GM12875 (cell line): ENCODE results near the gene XK.

ENCODE experiments used
- H3K4me3 ChIP-seq: one replicate; pipeline ENCODE4 v1.5.1; 2011; ENCODE audit warnings: low read depth, low read length, control low read depth
- TF ChIP-seq, protein P1 (sequence below): IDR thresholded peaks from 2 replicates; pipeline ENCODE4 v1.5.1; 2011; ENCODE audit warnings: low read depth, mild to moderate bottlenecking, control low read depth, inconsistent platforms, low read length, moderate library complexity, borderline replicate concordance; ENCODE audit not compliant: insufficient read depth

The XK gene

GRCh38 chrX:37692918-37693317 lies 7.3 kb downstream of the XK start:
- TF ChIP-seq, protein P1, sequence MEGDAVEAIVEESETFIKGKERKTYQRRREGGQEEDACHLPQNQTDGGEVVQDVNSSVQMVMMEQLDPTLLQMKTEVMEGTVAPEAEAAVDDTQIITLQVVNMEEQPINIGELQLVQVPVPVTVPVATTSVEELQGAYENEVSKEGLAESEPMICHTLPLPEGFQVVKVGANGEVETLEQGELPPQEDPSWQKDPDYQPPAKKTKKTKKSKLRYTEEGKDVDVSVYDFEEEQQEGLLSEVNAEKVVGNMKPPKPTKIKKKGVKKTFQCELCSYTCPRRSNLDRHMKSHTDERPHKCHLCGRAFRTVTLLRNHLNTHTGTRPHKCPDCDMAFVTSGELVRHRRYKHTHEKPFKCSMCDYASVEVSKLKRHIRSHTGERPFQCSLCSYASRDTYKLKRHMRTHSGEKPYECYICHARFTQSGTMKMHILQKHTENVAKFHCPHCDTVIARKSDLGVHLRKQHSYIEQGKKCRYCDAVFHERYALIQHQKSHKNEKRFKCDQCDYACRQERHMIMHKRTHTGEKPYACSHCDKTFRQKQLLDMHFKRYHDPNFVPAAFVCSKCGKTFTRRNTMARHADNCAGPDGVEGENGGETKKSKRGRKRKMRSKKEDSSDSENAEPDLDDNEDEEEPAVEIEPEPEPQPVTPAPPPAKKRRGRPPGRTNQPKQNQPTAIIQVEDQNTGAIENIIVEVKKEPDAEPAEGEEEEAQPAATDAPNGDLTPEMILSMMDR, result no peak
- H3K4me3 ChIP-seq, result no peak overlapping the region

DNA sequence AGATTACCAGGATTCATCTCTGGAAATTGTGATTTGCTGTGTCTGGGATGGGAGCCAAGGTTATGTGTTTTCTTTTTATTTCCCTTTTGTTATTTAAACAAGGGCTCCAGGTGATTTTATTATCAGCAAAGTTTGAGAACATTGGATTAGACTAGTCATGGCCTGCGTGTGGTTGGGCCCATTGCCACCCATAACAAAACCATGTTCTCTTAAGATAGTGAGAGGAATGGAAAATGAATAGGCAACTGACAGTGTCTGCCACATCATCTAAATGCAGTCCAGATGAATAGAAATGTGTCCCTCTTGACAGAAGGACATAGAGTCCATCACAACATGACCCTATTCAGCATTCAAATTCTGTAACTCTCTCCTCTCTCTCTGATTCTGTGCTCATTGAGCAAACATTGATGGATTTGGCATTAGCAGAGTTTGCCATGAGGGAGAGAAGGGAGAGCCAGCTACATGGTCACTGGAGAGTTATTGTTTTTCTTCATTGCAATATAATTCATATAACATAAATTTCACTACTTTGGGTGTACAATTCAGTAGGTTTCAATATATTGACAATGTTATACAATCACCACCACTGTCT lies 11.7 kb downstream of the XK start:
- no peak overlapping the region for H3K4me3 ChIP-seq
- TF ChIP-seq, protein P1, result no peak

GRCh38 chrX:37701588-37701987 lies 16.0 kb downstream of the XK start:
- no peak overlapping the region for H3K4me3 ChIP-seq
- TF ChIP-seq, protein P1, result no peak

GRCh38 chrX:37711991-37712390 lies 26.4 kb downstream of the XK start:
- no peak overlapping the region for H3K4me3 ChIP-seq
- TF ChIP-seq, protein P1, result no peak

DNA sequence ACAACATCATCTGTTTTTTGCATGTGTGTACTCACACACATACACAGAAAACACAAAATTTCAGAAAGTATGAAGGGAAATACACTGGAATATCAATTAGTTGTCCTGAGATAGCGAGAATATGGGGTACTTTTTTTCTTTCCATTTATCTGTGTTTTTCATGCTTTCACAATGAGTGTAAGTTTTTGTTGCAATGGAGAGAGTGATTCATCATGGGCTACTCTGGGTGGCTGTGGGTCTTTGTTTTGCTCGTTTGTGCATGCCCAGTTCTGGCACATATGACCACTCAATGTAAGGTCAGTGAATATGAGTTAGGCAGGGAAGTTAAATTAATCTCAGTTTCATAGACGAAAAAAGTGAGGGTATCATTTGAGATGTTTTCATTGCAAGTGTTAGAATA lies 26.9 kb downstream of the XK start:
- TF ChIP-seq, protein P1, result no peak
- no peak overlapping the region for H3K4me3 ChIP-seq

GRCh38 chrX:37714479-37714878 lies 28.9 kb downstream of the XK start:
- TF ChIP-seq, protein P1, result no peak

DNA sequence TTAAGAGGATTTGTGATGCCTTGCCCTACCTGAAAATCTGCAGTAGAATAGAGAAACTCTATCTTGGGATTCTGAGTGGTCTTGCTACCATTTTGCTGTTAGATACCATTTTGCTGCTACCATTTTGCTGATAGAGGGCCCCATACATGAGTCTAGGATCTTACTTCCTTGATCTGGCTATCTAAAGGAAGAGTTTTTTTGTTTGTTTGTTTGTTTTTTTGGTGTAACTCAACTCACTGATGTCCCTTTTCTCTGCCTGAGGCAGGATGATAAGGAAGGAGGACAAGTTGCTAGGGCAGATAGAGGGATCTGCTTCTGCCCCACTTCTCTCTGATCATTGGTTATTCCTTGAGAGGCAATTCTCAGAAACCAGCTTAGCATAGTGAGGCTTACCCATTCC lies 31.0 kb downstream of the XK start:
- TF ChIP-seq, protein P1, result no peak
- H3K4me3 ChIP-seq, result no peak overlapping the region

More at GRCh38 chrX:37714479-37714878, 28.9 kb downstream of the XK start:
- no peak overlapping the region for H3K4me3 ChIP-seq
